Lower leg skin (tissue), 3 donors: ENCODE measurements around the gene SMCR8.
"Not testable (repeated sequence)": the region's sequence is repeated elsewhere in the genome, so short reads cannot be mapped to it uniquely, and the experiment has no call there.

Source experiments
- POLR2A ChIP-seq, 2 donors: fragments of 450-650 bp; IDR thresholded peaks; one replicate each; pipeline ENCODE4 v1.6.1; 2016 to 2017; ENCODE audit warnings: antibody characterized with exemption in 2 of 2, mild to moderate bottlenecking in 1 of 2, moderate library complexity in 1 of 2
- TF ChIP-seq, protein P1 (sequence below), 3 donors: fragments of 450-650 bp; IDR thresholded peaks; one replicate each; pipeline ENCODE4 v1.5.1; 2016; ENCODE audit warnings: antibody characterized with exemption in 3 of 3, mild to moderate bottlenecking in 3 of 3, moderate library complexity in 2 of 3

DNA sequence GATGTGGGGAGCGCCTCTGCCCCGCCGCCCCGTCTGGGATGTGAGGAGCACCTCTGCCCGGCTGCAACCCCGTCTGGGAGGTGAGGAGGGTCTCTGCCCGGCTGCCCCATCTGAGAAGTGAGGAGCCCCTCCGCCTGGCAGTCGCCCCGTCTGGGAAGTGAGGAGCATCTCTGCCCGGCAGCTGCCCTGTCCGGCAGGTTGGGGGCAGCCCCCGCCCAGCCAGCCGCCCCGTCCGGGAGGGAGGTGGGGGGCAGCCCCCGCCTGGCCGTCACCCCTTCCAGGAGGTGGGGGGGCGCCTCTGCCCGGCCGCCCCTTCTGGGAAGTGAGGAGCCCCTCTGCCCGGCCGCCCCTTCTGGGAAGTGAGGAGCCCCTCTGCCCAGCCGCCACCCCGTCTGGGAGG, 23.1 kb downstream of the SMCR8 start:
- TF ChIP-seq, protein P1, sequence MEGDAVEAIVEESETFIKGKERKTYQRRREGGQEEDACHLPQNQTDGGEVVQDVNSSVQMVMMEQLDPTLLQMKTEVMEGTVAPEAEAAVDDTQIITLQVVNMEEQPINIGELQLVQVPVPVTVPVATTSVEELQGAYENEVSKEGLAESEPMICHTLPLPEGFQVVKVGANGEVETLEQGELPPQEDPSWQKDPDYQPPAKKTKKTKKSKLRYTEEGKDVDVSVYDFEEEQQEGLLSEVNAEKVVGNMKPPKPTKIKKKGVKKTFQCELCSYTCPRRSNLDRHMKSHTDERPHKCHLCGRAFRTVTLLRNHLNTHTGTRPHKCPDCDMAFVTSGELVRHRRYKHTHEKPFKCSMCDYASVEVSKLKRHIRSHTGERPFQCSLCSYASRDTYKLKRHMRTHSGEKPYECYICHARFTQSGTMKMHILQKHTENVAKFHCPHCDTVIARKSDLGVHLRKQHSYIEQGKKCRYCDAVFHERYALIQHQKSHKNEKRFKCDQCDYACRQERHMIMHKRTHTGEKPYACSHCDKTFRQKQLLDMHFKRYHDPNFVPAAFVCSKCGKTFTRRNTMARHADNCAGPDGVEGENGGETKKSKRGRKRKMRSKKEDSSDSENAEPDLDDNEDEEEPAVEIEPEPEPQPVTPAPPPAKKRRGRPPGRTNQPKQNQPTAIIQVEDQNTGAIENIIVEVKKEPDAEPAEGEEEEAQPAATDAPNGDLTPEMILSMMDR (IDR thresholded peaks at IDR 0.05) = not testable (repeated sequence)
- not testable (repeated sequence) for TF ChIP-seq POLR2A (IDR thresholded peaks at IDR 0.05)
